ENCODE results near the gene PPDPF. TPM values are rescaled to one million over a fixed set of nuclear protein-coding genes. Genes with fewer than 3 reads are reported as not detected.

Gene PPDPF
- total RNA-seq, 1 donor, result 85.4 TPM

- no peak overlapping the region for H3K4me2 ChIP-seq (ENCODE audit: insufficient read depth, low read length)
- DNase-seq (ENCODE audit: insufficient read length, low spot score, missing footprints), result no peak
- no peaks in the 10 kb centered on the region for H3K79me2 ChIP-seq (ENCODE audit: insufficient read depth, low read length)
- H2AFZ ChIP-seq (ENCODE audit: low read length), result no peak overlapping the region
- no peaks in the 10 kb centered on the region for H4K20me1 ChIP-seq (ENCODE audit: insufficient read depth, low read length)
- H3K27ac ChIP-seq (ENCODE audit: low read depth, low read length), result no peak overlapping the region
- no peak for TF ChIP-seq CTCF (IDR thresholded peaks at IDR 0.05; ENCODE audit: extremely low read depth, low read depth, low read length)
- peaks cover 17% of the 10 kb centered on the region for H3K27me3 ChIP-seq (ENCODE audit: insufficient read depth, low read length)
- H3K9me3 ChIP-seq (ENCODE audit: low read depth, low read length), result no peaks in the 10 kb centered on the region
- H3K4me1 ChIP-seq (ENCODE audit: insufficient read depth, low read length), result no peaks in the 10 kb centered on the region
- no peak overlapping the region for H3K4me3 ChIP-seq (ENCODE audit: insufficient read depth, low read length)
- no peaks in the 10 kb centered on the region for H3K36me3 ChIP-seq (ENCODE audit: insufficient read depth, low read length)
Measured at GRCh38 chr20:63482021-63482587, 38.5 kb upstream of the PPDPF start.

- Histone ChIP-seq H3K36me3 (ENCODE audit: insufficient read depth, low read length) (no peaks in the 10 kb centered on the region), H3K27ac (ENCODE audit: low read depth, low read length) (no peak overlapping the region), H3K9me3 (ENCODE audit: low read depth, low read length) (no peaks in the 10 kb centered on the region), H3K79me2 (ENCODE audit: insufficient read depth, low read length) (no peaks in the 10 kb centered on the region), H3K27me3 (ENCODE audit: insufficient read depth, low read length) (peaks cover 15% of the 10 kb centered on the region), H3K4me1 (ENCODE audit: insufficient read depth, low read length) (no peaks in the 10 kb centered on the region), H3K4me3 (ENCODE audit: insufficient read depth, low read length) (no peak overlapping the region), H4K20me1 (ENCODE audit: insufficient read depth, low read length) (no peaks in the 10 kb centered on the region), H3K4me2 (ENCODE audit: insufficient read depth, low read length) (no peak overlapping the region), H2AFZ (ENCODE audit: low read length) (no peak overlapping the region)
- TF ChIP-seq CTCF (IDR thresholded peaks at IDR 0.05; ENCODE audit: extremely low read depth, low read depth, low read length), result no peak
- no peak for DNase-seq (ENCODE audit: insufficient read length, low spot score, missing footprints)
Measured at GRCh38 chr20:63483834-63484233, 36.7 kb upstream of the PPDPF start.

GRCh38 chr20:63484236-63484635, 36.3 kb upstream of the PPDPF start:
- no peak overlapping the region for H3K4me2 ChIP-seq (ENCODE audit: insufficient read depth, low read length)
- H3K27me3 ChIP-seq (ENCODE audit: insufficient read depth, low read length), result peaks cover 19% of the 10 kb centered on the region
- H3K9me3 ChIP-seq (ENCODE audit: low read depth, low read length), result no peaks in the 10 kb centered on the region
- H3K4me1 ChIP-seq (ENCODE audit: insufficient read depth, low read length), result no peaks in the 10 kb centered on the region
- no peaks in the 10 kb centered on the region for H3K79me2 ChIP-seq (ENCODE audit: insufficient read depth, low read length)
- no peak for TF ChIP-seq CTCF (IDR thresholded peaks at IDR 0.05; ENCODE audit: extremely low read depth, low read depth, low read length)
- no peak overlapping the region for H3K4me3 ChIP-seq (ENCODE audit: insufficient read depth, low read length)
- H3K27ac ChIP-seq (ENCODE audit: low read depth, low read length), result no peak overlapping the region
- H4K20me1 ChIP-seq (ENCODE audit: insufficient read depth, low read length), result no peaks in the 10 kb centered on the region
- H2AFZ ChIP-seq (ENCODE audit: low read length), result no peak overlapping the region
- H3K36me3 ChIP-seq (ENCODE audit: insufficient read depth, low read length), result no peaks in the 10 kb centered on the region
- no peak for DNase-seq (ENCODE audit: insufficient read length, low spot score, missing footprints)

DNA sequence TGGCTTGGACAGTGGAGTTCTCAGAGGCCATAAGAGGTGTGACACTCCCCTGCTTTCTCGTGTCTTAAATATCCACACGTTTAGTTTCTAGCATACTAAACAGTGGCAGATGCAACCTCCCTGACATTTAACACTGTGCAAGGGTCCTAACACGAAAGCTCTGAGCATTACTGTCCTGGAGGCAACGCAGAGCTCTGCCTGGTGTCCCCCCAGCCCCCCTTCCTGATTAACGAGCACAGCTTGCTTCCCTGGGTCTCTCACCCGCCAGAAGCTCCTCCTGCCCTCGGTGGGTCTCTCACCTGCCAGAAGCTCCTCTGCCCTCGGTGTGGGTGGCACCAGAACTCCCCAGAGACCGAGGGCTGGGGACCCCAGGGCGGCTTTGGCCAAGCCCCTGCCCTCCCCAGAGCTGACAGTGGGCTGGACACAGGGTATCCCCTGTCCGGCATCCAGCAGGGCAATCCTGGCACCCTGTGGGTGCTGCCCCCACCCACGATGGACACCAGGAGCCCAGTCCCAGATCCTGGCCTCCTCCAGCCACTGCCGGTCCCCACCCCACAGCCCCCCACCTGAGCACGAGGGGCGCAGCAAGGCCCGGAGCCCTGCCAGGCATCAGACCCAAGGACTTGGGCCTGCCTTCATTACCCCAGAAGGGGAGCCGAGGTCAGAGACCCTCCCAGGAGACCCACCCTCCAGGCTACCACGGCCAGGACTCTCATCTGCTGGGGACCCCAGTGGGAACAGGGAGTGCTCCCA, 35.7 kb upstream of the PPDPF start:
- Histone ChIP-seq H2AFZ (ENCODE audit: low read length) (no peak overlapping the region), H3K27ac (ENCODE audit: low read depth, low read length) (no peak overlapping the region), H3K4me3 (ENCODE audit: insufficient read depth, low read length) (no peak overlapping the region), H3K27me3 (ENCODE audit: insufficient read depth, low read length) (peaks cover 20% of the 10 kb centered on the region), H3K4me2 (ENCODE audit: insufficient read depth, low read length) (no peak overlapping the region), H3K79me2 (ENCODE audit: insufficient read depth, low read length) (no peaks in the 10 kb centered on the region), H4K20me1 (ENCODE audit: insufficient read depth, low read length) (no peaks in the 10 kb centered on the region), H3K4me1 (ENCODE audit: insufficient read depth, low read length) (no peaks in the 10 kb centered on the region), H3K36me3 (ENCODE audit: insufficient read depth, low read length) (no peaks in the 10 kb centered on the region), H3K9me3 (ENCODE audit: low read depth, low read length) (no peaks in the 10 kb centered on the region)
- DNase-seq (ENCODE audit: insufficient read length, low spot score, missing footprints), result no peak
- TF ChIP-seq CTCF (IDR thresholded peaks at IDR 0.05; ENCODE audit: extremely low read depth, low read depth, low read length), result no peak

Data from osteoblast (primary cell).